ENCODE data around the gene BBS7.

Gene BBS7

DNA sequence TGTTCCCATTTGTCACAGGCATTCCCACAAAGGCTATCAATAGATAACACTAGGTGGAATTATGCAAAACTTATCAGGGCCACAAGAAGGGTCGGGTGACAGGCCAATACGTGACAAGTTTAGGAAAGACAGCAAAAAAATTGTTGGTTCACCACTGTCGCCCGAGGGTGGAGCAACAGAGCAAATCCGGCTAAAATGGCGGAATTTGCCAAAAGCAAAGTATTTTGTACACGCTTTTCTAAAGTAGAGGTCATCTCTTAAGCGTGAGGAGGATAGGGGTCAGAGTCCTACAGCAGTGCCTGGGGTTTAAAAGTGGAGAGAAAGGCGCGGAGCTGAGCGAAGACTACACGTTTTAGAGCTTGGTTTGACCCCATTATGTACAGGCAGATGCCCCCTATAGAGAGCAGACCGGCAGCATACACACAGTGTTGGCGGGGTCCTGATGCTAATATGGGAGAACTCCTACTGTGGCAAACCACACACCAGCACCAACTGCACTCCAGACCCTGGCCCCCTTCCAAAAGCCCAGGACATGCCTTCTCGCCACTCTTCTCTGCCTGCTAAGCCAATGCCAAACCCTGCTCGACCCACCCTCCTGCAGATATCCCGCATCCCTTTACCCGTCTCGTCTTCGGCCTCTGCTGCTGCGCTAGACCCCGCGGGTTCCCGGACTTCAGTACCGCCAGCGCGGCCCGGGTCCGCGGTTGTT, 47.3 kb downstream of the BBS7 start:
- no peak for DNase-seq (ENCODE audit: low read depth)
- TF ChIP-seq, protein P1, sequence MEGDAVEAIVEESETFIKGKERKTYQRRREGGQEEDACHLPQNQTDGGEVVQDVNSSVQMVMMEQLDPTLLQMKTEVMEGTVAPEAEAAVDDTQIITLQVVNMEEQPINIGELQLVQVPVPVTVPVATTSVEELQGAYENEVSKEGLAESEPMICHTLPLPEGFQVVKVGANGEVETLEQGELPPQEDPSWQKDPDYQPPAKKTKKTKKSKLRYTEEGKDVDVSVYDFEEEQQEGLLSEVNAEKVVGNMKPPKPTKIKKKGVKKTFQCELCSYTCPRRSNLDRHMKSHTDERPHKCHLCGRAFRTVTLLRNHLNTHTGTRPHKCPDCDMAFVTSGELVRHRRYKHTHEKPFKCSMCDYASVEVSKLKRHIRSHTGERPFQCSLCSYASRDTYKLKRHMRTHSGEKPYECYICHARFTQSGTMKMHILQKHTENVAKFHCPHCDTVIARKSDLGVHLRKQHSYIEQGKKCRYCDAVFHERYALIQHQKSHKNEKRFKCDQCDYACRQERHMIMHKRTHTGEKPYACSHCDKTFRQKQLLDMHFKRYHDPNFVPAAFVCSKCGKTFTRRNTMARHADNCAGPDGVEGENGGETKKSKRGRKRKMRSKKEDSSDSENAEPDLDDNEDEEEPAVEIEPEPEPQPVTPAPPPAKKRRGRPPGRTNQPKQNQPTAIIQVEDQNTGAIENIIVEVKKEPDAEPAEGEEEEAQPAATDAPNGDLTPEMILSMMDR (conservative IDR thresholded peaks at IDR 0.05; ENCODE audit: control insufficient read depth, insufficient read depth, low read depth, low read length) = peak; percentile 12
- peak overlapping the region; percentile 84 for H3K4me3 ChIP-seq (ENCODE audit: control insufficient read depth, low read depth, low read length)

DNA sequence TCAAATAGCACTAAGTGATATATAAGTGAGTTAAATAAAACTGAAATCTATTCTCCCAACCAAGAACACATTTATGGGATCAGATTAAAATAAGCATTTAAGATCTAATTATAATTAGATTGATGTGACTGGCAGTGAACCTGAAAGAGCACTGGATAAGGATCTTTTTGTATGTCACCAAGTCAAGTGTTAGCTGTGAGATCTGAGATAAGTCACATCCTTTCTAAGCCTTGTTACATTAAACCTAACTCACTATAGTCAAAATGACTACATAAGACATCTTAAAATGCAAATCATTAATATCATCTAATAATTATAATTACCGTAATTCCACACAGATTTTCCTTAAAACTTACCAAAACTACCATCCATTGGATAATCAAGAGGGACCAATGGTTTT, 48.2 kb downstream of the BBS7 start:
- no peak for DNase-seq (ENCODE audit: low read depth)
- peak overlapping the region; percentile 84 for H3K4me3 ChIP-seq (ENCODE audit: control insufficient read depth, low read depth, low read length)
- TF ChIP-seq, protein P1 (conservative IDR thresholded peaks at IDR 0.05; ENCODE audit: control insufficient read depth, insufficient read depth, low read depth, low read length) = no peak

DNA sequence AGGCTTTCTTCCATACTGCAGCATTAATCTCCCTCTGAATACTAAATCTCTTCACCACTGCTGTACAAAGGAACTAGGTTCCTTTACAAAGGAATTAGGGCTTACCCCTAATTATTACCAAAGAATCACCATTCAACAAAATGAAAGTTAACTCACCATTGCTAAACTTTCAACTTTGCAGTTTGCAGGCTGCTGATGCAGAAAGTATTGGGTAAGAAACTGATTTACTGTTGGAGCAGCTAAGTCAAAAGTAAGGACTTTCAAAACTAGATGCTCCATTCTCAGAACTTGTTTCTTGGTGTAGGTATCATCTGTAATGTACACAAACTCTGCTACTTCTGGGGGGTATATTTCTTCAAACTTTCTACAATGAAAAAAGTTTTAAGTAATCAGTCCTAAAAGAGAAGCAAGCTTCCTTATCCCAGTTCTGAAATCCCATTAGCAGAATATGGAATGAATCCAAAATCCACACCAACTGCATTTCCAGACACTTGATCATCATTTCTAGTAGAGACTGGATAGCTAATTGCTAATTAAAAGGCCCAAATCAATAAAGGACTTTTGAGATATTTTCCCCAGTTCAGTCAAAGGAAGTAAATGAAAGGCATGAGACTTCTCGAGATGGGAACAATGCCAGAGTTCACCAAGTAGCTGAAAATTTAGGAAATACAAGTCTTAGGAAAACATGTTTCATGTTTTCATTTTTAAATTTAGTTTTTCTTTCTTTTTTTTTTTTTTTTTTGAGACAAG, 50.9 kb downstream of the BBS7 start:
- no peak overlapping the region for H3K4me3 ChIP-seq (ENCODE audit: control insufficient read depth, low read depth, low read length)
- DNase-seq (ENCODE audit: low read depth) = no peak

DNA sequence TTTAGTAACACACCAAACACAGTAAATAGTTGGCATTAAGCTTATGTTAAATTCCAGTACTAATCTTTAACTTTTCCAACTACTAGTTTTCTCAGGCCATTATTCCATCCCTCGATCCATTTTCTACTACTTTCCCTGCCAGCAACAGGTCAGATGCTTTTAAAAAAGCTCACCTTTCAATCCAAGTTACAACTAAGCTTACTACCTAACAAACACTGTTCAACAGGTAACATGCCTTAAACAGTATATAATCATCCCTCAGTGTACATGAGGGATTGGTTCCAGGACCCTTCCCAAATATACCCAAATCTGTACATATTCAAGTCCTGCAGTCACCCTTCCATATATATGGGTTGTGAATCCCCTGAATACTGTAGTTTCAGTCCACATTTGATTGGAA, 52.1 kb downstream of the BBS7 start:
- TF ChIP-seq, protein P1 (conservative IDR thresholded peaks at IDR 0.05; ENCODE audit: control insufficient read depth, insufficient read depth, low read depth, low read length) = no peak
- DNase-seq (ENCODE audit: low read depth) = no peak
- no peak overlapping the region for H3K4me3 ChIP-seq (ENCODE audit: control insufficient read depth, low read depth, low read length)

More for the DNA sequence above, 50.9 kb downstream of the BBS7 start:
- TF ChIP-seq, protein P1 (conservative IDR thresholded peaks at IDR 0.05; ENCODE audit: control insufficient read depth, insufficient read depth, low read depth, low read length) = no peak

DNA sequence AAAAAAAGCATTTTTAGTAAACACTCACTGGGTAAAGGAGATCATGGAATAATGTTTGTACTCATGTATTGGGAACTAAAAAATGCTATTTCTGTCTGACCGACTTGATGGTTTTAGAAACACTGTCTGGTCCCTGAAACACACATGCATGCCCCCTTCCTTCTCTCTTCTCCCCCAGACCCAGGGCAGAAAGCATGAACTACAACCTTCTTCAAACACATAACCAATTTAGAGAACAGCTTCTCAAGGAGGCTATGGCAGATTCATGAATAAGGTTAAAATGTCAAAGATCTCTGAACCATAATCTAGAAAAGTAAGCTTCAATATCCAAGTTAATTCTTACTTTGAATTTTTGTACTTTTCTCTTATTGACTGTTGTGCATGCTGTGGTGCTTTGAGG, 52.6 kb downstream of the BBS7 start:
- TF ChIP-seq, protein P1 (conservative IDR thresholded peaks at IDR 0.05; ENCODE audit: control insufficient read depth, insufficient read depth, low read depth, low read length) = no peak
- no peak overlapping the region for H3K4me3 ChIP-seq (ENCODE audit: control insufficient read depth, low read depth, low read length)
- DNase-seq (ENCODE audit: low read depth) = no peak

DNA sequence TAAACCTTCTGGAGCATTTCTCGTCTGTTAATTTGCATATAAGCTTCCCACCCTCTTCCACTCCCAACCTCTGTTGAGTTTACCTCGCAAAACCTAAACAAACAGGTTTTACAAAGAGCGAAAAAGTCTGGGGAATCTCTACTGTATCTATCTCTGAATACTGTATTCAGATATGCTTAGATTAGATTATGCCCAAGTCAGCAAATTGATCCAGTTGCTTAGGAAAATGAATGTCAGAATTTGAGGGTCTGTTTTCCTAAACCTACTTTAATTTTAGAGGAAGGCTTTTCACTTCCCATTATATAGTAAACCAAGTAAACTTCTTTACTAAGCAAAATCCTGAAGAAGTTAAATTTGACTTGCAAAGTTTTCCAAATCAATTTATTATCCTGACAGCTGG, 53.3 kb downstream of the BBS7 start:
- TF ChIP-seq, protein P1 (conservative IDR thresholded peaks at IDR 0.05; ENCODE audit: control insufficient read depth, insufficient read depth, low read depth, low read length) = no peak
- no peak overlapping the region for H3K4me3 ChIP-seq (ENCODE audit: control insufficient read depth, low read depth, low read length)
- DNase-seq (ENCODE audit: low read depth) = no peak

Data from fibroblast of mammary gland (primary cell).